Activated naive CD4-positive, alpha-beta T cell treated with anti-CD3 and anti-CD28 coated beads, Interleukin-2, amount 50 U/mL, for 72 hours (primary cell): ENCODE measurements around the gene AAR2. TPM values are rescaled to one million over a fixed set of nuclear protein-coding genes. Genes with fewer than 3 reads are reported as not detected.

Experiments used
- ATAC-seq, 2 donors: fragments of 150-1000 bp; cut with Tn5 transposase; 2 replicates each; pipeline ENCODE4 v1.10.0; 2021; ENCODE audit warnings: mild to moderate bottlenecking in 2 of 2, moderate library complexity in 2 of 2
- DNase-seq, 2 donors: peaks; one replicate each; pipeline ENCODE4 v3.0.0; 2021 to 2022; ENCODE audit warnings: low spot score in 2 of 2
- H3K27ac Mint-ChIP-seq, 2 donors: one replicate each; pipeline ENCODE4 v1.8.0; 2022; ENCODE audit warnings: mild to moderate bottlenecking in 2 of 2, mixed read lengths in 2 of 2
- H3K36me3 Mint-ChIP-seq, 2 donors: one replicate each; pipeline ENCODE4 v1.8.0; 2022; ENCODE audit warnings: mixed read lengths in 2 of 2
- H3K9me3 Mint-ChIP-seq, 2 donors: one replicate each; pipeline ENCODE4 v1.8.0; 2022; ENCODE audit warnings: mixed read lengths in 2 of 2
- total RNA-seq, 2 donors: library from RNA; stranded (reverse); gene quantifications; one replicate each; pipeline ENCODE4 v1.2.3, GENCODE V29; 2022

Gene AAR2
- 10 to 100 TPM; 11.6 to 21.8 TPM for total RNA-seq

GRCh38 chr20:36235892-36236785, at the start of gene AAR2:
Gene AAR2, plus strand, starts transcription at chr20:36236478. Its CDS starts 3,391 bp downstream, at chr20:36239869.
- peaks cover 12% of the 10 kb centered on the region in 2 donors for H3K36me3 Mint-ChIP-seq
- DNase-seq (peak; percentile 76 to 84), ATAC-seq (peak; percentile 92 to 97)
- no peaks in the 10 kb centered on the region for H3K9me3 Mint-ChIP-seq
- peak within 1 kb of the TSS; percentile 93 to 98 for H3K27ac Mint-ChIP-seq

GRCh38 chr20:36193977-36194712, 42.1 kb upstream of the AAR2 start:
- Mint-ChIP-seq H3K9me3 (no peaks in the 10 kb centered on the region), H3K27ac (no peak overlapping the region), H3K36me3 (no peaks in the 10 kb centered on the region)
- ATAC-seq: no peak
- DNase-seq: no peak

- H3K9me3 Mint-ChIP-seq: no peaks in the 10 kb centered on the region
- H3K27ac Mint-ChIP-seq: no peak overlapping the region
- no peaks in the 10 kb centered on the region for H3K36me3 Mint-ChIP-seq
- ATAC-seq (no peak), DNase-seq (no peak)
Observed at GRCh38 chr20:36196676-36197075, 39.6 kb upstream of the AAR2 start.

- Mint-ChIP-seq H3K9me3 (no peaks in the 10 kb centered on the region), H3K36me3 (no peaks in the 10 kb centered on the region), H3K27ac (no peak overlapping the region)
Observed at GRCh38 chr20:36197271-36197670, 39.0 kb upstream of the AAR2 start.

GRCh38 chr20:36199345-36200257, 36.7 kb upstream of the AAR2 start:
- DNase-seq (peak; percentile 67 to 83), ATAC-seq (peak; percentile 71 to 82)
- Mint-ChIP-seq H3K27ac (no peak overlapping the region), H3K9me3 (no peaks in the 10 kb centered on the region), H3K36me3 (no peaks in the 10 kb centered on the region)

More at GRCh38 chr20:36197271-36197670, 39.0 kb upstream of the AAR2 start:
- DNase-seq (no peak), ATAC-seq (no peak)

DNA sequence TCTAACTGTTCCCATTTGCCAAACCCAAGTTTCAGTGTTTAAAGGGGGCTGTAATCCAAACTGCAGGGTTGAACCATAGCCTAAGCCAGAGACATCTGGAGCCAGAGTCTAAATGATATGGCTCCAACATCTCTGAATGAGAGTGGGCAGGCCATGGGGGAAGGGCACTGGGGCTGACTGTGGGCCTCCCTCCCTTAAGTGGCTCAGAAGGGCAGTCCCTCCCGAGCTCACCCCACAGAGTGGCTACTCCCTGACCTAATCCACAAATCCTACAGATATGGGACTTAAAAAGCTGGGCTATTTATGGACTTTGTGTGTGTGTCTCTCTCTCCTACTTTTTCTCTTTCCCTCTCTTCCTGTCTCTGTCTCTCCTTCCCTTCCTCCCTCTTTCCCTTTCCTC, 35.8 kb upstream of the AAR2 start:
- no peak for DNase-seq
- H3K36me3 Mint-ChIP-seq: no peaks in the 10 kb centered on the region
- no peaks in the 10 kb centered on the region for H3K9me3 Mint-ChIP-seq
- no peak for ATAC-seq
- H3K27ac Mint-ChIP-seq: no peak overlapping the region

DNA sequence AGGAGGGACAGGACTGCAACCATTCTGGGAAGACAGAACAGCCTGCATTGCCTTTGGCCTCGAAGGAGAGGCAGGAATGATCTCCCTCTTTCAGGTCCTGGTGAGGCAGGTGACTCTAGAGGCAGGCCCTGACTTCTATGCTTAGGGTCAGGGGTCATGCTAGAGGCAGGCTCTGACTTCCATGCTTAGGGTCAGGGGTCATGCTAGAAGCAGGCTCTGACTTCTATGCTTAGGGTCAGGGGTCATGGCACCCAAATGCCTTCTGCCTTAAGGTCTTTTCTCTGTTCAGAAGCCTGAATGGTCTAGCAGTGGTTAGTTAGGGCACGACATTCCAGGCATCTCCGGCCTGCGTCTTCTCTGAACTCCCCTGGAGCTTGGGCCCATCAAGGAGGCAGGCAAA, 35.1 kb upstream of the AAR2 start:
- ATAC-seq (no peak), DNase-seq (no peak)
- no peak overlapping the region for H3K27ac Mint-ChIP-seq
- no peaks in the 10 kb centered on the region for H3K36me3 Mint-ChIP-seq
- no peaks in the 10 kb centered on the region for H3K9me3 Mint-ChIP-seq

DNA sequence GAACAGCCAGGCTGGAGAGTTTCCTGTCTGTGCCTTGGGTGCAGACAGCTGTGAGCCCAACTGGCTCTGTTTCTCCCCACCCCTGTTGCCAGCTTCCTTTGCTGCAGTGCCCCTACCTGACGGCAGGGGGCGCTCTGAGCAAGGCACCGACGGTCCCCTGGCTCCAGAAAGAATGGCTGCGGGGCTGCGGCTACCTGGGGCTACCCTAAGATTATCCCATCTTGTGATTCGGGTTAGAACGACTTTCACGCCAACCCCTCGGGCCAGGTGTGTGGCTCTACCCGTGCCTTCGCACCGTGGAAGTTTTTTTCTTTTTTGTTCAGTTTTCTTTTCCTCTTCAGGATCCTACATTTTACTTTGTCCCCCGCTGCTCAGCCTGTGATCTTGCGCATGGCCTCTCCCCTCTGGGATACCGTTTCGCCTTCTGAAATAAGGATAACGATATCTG, 33.4 kb upstream of the AAR2 start:
- ATAC-seq (peak; percentile 75 to 81), DNase-seq (peak; percentile 71 to 86)
- Mint-ChIP-seq H3K9me3 (no peaks in the 10 kb centered on the region), H3K36me3 (no peaks in the 10 kb centered on the region), H3K27ac (no peak overlapping the region)

- no peak overlapping the region for H3K27ac Mint-ChIP-seq
- no peaks in the 10 kb centered on the region for H3K9me3 Mint-ChIP-seq
- ATAC-seq: no peak
- no peaks in the 10 kb centered on the region for H3K36me3 Mint-ChIP-seq
- no peak for DNase-seq
Observed at GRCh38 chr20:36203861-36204260, 32.4 kb upstream of the AAR2 start.

- H3K27ac Mint-ChIP-seq: no peak overlapping the region
- no peak for DNase-seq
- H3K36me3 Mint-ChIP-seq: no peaks in the 10 kb centered on the region
- ATAC-seq: no peak
- H3K9me3 Mint-ChIP-seq: no peaks in the 10 kb centered on the region
Observed at GRCh38 chr20:36205026-36205425, 31.3 kb upstream of the AAR2 start.

DNA sequence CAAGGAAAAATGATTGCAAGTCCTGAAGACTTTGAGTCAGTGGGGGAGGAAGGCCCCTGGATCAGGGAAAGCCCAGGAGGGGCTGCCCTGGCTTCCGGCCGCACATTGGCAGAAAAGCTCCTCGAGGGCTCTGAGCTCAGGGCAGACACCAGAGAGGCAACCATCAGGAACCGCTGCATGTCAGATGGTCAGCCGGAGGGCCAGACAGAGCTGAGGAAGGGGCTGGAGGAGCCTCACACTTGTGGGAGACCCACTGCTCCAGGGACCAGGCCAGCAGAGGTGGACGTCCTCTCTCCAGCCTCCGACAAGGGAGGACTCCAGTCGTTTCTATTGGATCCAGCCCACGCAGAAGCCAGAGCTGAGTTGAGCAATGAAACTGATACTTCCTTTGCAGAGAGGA, 30.2 kb upstream of the AAR2 start:
- ATAC-seq (no peak), DNase-seq (no peak)
- H3K9me3 Mint-ChIP-seq: no peaks in the 10 kb centered on the region
- no peaks in the 10 kb centered on the region for H3K36me3 Mint-ChIP-seq
- peak overlapping the region in 1 of 2 donors; percentile 12 for H3K27ac Mint-ChIP-seq

DNA sequence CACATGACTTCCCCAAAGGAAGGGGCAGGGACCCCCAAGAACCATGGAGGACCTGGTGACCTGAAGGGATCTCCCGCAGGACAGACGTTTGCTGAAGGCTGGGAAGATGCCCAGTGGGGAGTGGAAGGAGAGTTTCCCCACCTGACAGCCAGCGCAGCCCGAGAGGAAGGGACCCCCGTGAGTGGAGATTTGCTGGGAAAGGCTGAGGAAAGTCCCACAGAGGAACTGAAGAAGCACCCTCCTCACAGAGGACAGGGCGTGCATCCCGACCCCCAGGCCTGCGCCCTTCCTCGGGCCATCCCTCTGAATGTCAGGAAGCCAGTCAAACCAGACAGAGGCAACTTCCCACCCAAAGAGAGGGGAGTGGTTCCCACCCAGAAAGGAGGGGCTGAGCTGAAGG, 29.6 kb upstream of the AAR2 start:
- Mint-ChIP-seq H3K9me3 (no peaks in the 10 kb centered on the region), H3K36me3 (no peaks in the 10 kb centered on the region), H3K27ac (peak overlapping the region in 1 of 2 donors; percentile 65)
- no peak for ATAC-seq
- no peak for DNase-seq

- H3K27ac Mint-ChIP-seq: no peak overlapping the region
- DNase-seq (no peak), ATAC-seq (no peak)
- H3K36me3 Mint-ChIP-seq: no peaks in the 10 kb centered on the region
- H3K9me3 Mint-ChIP-seq: no peaks in the 10 kb centered on the region
Observed at GRCh38 chr20:36207602-36208001, 28.7 kb upstream of the AAR2 start.

GRCh38 chr20:36208257-36208656, 28.0 kb upstream of the AAR2 start:
- DNase-seq: no peak

DNA sequence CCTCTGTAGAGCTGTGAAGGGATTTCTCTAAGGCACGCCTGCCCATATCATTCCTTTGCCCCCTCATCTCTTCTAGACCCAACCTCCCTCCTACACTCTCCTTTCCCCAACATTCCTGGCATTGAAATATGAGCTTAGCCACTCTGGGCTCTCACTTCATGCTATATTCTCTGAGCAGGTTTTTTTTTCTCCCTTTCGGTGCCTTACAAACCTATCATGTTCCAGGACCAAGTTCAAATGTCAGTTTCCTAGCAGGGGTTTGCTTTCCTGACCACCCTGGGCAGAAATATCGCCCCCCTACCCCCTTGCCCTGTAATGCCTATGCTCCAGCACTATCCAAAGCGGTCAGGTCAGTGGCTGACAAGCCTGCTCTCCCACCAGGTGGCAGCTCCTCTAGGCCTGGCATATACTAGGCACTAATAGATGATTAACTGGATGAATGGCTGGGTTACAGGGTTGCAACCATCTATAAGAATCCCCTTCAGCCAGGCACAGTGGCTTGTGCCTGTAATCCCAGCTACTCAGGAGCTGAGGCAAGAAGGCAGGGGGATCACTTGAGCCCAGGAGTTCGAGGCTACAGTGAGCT, 25.7 kb upstream of the AAR2 start:
- Mint-ChIP-seq H3K36me3 (no peaks in the 10 kb centered on the region), H3K9me3 (no peaks in the 10 kb centered on the region), H3K27ac (peak overlapping the region; percentile 11 to 81)
- DNase-seq (no peak), ATAC-seq (no peak)

More at GRCh38 chr20:36208257-36208656, 28.0 kb upstream of the AAR2 start:
- no peak for ATAC-seq
- Mint-ChIP-seq H3K36me3 (no peaks in the 10 kb centered on the region), H3K9me3 (no peaks in the 10 kb centered on the region), H3K27ac (peak overlapping the region in 1 of 2 donors; percentile 43)

GRCh38 chr20:36213362-36213761, 22.9 kb upstream of the AAR2 start:
- DNase-seq (no peak), ATAC-seq (no peak)
- no peaks in the 10 kb centered on the region for H3K36me3 Mint-ChIP-seq
- H3K27ac Mint-ChIP-seq: no peak overlapping the region
- H3K9me3 Mint-ChIP-seq: no peaks in the 10 kb centered on the region
